Tibial artery (tissue), 4 donors: ENCODE measurements around the gene BANK1.

Source experiments
- DNase-seq, 2 donors: peaks; one replicate each; pipeline ENCODE4 v3.0.0-alpha.2; 2019
- H3K27ac ChIP-seq, 2 donors: fragments of 200-600 bp; sonication (generic) in 1 of 2; 1 replicate in 1 of 2; 2 replicates in 1 of 2; pipeline ENCODE4 v1.5.1; 2018 to 2019; ENCODE audit warnings: mild to moderate bottlenecking in 1 of 2
- H3K27me3 ChIP-seq, 2 donors: fragments of 200-600 bp; sonication (generic) in 1 of 2; one replicate each; pipeline versions ENCODE4 v1.5.1 to v1.6.0; 2016 to 2019
- H3K36me3 ChIP-seq, 3 donors: fragments of 200-600 bp; sonication (generic) in 2 of 3; one replicate each; pipeline ENCODE4 v1.5.1; 2016 to 2019; ENCODE audit warnings: mild to moderate bottlenecking in 2 of 3
- H3K4me1 ChIP-seq, 4 donors: fragments of 200-600 bp; sonication (generic) in 2 of 4; 1 replicate in 3 of 4; 2 replicates in 1 of 4; pipeline ENCODE4 v1.5.1; 2016 to 2019
- H3K4me3 ChIP-seq, 2 donors: fragments of 200-600 bp; sonication (generic) in 1 of 2; 1 replicate in 1 of 2; 2 replicates in 1 of 2; pipeline ENCODE4 v1.5.1; 2018 to 2019; ENCODE audit warnings: mild to moderate bottlenecking in 2 of 2
- H3K9me3 ChIP-seq, 3 donors: fragments of 200-600 bp; sonication (generic) in 1 of 3; one replicate each; pipeline ENCODE4 v1.5.1; 2016 to 2019
- intact Hi-C: fragments of 100-400 bp; cut with DNase I; formaldehyde crosslinking; loops from one replicate; pipeline ENCODE4 v1.15.0; 2023; ENCODE audit warnings: low total_unique reads
- TF ChIP-seq, protein P1 (sequence below), 2 experiments: fragments of 200-600 bp in 1 of 2; fragments of 450-650 bp in 1 of 2; IDR thresholded peaks; one replicate each; pipeline ENCODE4 v1.5.1; 2017 to 2019; ENCODE audit warnings: antibody characterized with exemption in 2 of 2, mild to moderate bottlenecking in 1 of 2, moderate library complexity in 1 of 2

The BANK1 gene

GRCh38 chr4:101950258-101950979 lies 159.9 kb downstream of the BANK1 start:
- Histone ChIP-seq H3K9me3 (no peaks in the 10 kb centered on the region), H3K4me1 (peaks cover 0 to 7% (median 0%) of the 10 kb centered on the region in 4 donors), H3K27ac (no peak overlapping the region), H3K36me3 (no peaks in the 10 kb centered on the region), H3K27me3 (no peaks in the 10 kb centered on the region), H3K4me3 (no peak overlapping the region)
- no peak for DNase-seq
- TF ChIP-seq, protein P1, sequence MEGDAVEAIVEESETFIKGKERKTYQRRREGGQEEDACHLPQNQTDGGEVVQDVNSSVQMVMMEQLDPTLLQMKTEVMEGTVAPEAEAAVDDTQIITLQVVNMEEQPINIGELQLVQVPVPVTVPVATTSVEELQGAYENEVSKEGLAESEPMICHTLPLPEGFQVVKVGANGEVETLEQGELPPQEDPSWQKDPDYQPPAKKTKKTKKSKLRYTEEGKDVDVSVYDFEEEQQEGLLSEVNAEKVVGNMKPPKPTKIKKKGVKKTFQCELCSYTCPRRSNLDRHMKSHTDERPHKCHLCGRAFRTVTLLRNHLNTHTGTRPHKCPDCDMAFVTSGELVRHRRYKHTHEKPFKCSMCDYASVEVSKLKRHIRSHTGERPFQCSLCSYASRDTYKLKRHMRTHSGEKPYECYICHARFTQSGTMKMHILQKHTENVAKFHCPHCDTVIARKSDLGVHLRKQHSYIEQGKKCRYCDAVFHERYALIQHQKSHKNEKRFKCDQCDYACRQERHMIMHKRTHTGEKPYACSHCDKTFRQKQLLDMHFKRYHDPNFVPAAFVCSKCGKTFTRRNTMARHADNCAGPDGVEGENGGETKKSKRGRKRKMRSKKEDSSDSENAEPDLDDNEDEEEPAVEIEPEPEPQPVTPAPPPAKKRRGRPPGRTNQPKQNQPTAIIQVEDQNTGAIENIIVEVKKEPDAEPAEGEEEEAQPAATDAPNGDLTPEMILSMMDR (IDR thresholded peaks at IDR 0.05): no peak
- intact Hi-C loops: no loop called here

GRCh38 chr4:101952985-101953384 lies 162.5 kb downstream of the BANK1 start:
- no peak for DNase-seq
- no peak overlapping the region for H3K27ac ChIP-seq

GRCh38 chr4:101953949-101954348 lies 163.4 kb downstream of the BANK1 start:
- Histone ChIP-seq H3K36me3 (no peaks in the 10 kb centered on the region), H3K4me1 (peaks cover 0 to 7% (median 0%) of the 10 kb centered on the region in 4 donors), H3K27ac (no peak overlapping the region), H3K4me3 (no peak overlapping the region), H3K9me3 (no peaks in the 10 kb centered on the region), H3K27me3 (no peaks in the 10 kb centered on the region)
- TF ChIP-seq, protein P1 (IDR thresholded peaks at IDR 0.05): no peak
- intact Hi-C loops: no loop called here
- DNase-seq: no peak

More at GRCh38 chr4:101952985-101953384, 162.5 kb downstream of the BANK1 start:
- TF ChIP-seq, protein P1 (IDR thresholded peaks at IDR 0.05): no peak
- Histone ChIP-seq H3K9me3 (no peaks in the 10 kb centered on the region), H3K27me3 (no peaks in the 10 kb centered on the region), H3K4me3 (no peak overlapping the region), H3K4me1 (peaks cover 0 to 7% (median 0%) of the 10 kb centered on the region in 4 donors), H3K36me3 (no peaks in the 10 kb centered on the region)
- intact Hi-C loops: no loop called here

DNA sequence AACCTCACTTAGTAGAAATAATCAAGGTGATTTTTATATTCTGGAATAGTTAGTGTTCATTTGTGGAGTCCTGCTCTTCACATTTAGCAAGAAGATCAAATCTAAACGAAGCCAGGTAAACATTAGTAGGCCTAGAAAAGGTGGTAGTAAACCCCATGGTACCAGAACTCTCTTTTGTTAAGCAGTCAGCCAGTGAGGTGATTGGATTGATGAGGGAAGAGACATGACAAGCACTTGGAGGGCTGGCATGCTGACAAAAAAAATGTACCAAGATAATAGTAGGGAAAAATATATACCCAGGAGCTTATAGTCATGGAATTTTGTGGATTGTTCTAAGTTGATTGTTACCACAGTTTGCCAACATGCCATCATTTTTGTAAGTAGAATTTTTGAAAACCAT lies 163.8 kb downstream of the BANK1 start:
- Histone ChIP-seq H3K36me3 (no peaks in the 10 kb centered on the region), H3K27me3 (no peaks in the 10 kb centered on the region), H3K4me1 (peaks cover 0 to 7% (median 0%) of the 10 kb centered on the region in 4 donors), H3K27ac (no peak overlapping the region), H3K9me3 (no peaks in the 10 kb centered on the region), H3K4me3 (no peak overlapping the region)
- intact Hi-C loops: no loop called here
- TF ChIP-seq, protein P1 (IDR thresholded peaks at IDR 0.05): no peak
- DNase-seq: no peak

GRCh38 chr4:101954975-101955678 lies 164.6 kb downstream of the BANK1 start:
- no peak overlapping the region for H3K4me3 ChIP-seq

More at GRCh38 chr4:101954975-101955678, 164.6 kb downstream of the BANK1 start:
- DNase-seq: no peak
- Histone ChIP-seq H3K36me3 (no peaks in the 10 kb centered on the region), H3K27ac (no peak overlapping the region), H3K9me3 (no peaks in the 10 kb centered on the region), H3K27me3 (no peaks in the 10 kb centered on the region), H3K4me1 (peaks cover 0 to 7% (median 0%) of the 10 kb centered on the region in 4 donors)
- TF ChIP-seq, protein P1 (IDR thresholded peaks at IDR 0.05): no peak
- intact Hi-C loops: no loop called here
